GM13976 (cell line): ENCODE data around the gene SLCO4C1.

ENCODE experiments used
- DNase-seq: peaks from one replicate; pipeline ENCODE4 v3.0.0; 2012; ENCODE audit warnings: low spot score
- CTCF ChIP-seq: IDR thresholded peaks from 2 replicates; pipeline ENCODE4 v1.5.1; 2012; ENCODE audit warnings: borderline replicate concordance, mild to moderate bottlenecking; ENCODE audit not compliant: insufficient read depth; ENCODE audit errors: extremely low read depth, missing control alignments, control extremely low read depth
- in situ Hi-C: fragments of 300-500 bp; cut with MboI; formaldehyde crosslinking; loops from one replicate; pipeline ENCODE4 v1.12.0; 2022; ENCODE audit warnings: low sequenced_read_pairs, mixed read lengths, inconsistent platforms; ENCODE audit not compliant: unreplicated experiment

SLCO4C1 gene

GRCh38 chr5:102309586-102309985 is 13.5 kb upstream of the SLCO4C1 start:
- DNase-seq: no peak
- in situ Hi-C loops: no loop called here
- no peak for TF ChIP-seq CTCF

GRCh38 chr5:102307232-102307631 is 11.1 kb upstream of the SLCO4C1 start:
- no peak for TF ChIP-seq CTCF
- in situ Hi-C loops: no loop called here
- no peak for DNase-seq

DNA sequence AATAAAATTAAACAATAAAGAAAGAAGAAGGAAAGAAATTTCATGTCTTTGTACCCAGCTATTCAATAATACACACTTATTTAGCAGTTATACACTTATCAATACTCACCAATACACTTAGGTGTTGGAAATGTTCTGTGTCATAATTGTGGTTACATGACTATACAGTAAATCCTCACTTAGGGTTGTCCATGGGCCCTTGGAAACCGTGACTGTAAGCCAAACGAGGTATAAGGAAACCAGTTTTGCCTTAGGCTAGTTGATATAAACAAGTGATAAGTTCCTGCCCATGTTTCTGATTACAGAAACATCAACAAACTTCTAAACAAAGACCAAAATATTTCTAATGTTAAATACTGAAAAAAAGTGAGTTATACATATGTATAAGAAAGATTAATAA is 10.0 kb upstream of the SLCO4C1 start:
- in situ Hi-C loops: no loop called here
- DNase-seq: no peak
- no peak for TF ChIP-seq CTCF

DNA sequence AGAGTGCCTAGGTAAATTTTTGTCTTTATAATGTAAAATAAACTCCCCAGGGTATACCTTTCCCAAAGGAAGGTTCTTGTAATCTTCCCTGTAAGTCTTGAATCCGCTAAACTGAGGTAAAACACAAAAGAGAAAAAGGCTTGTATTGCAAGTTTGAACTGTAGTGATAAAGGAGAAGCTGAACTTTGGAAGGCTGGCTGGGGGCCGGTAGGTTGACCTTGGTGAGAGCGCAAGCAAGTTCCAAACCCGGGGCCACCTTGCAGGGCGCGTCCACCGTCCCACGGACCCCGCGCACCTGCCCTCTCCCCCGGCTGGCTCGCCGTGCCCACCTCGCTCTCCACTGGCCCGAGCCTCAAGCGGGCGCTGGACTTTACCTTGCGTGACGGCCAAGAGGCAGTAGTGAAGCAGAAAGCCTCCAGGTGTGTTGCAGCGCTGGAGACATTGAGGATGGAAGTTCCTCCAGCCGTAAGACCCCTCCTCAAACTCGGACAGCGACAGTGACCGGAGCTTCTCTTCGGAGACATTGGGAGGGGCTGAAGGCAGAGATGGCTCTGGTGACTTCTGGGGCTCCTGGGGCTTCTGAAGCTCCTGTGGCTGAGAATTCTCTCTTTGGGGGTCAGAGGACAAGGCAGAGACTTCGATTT is 428 bp downstream of the SLCO4C1 start:
- TF ChIP-seq CTCF: no peak
- DNase-seq: no peak
- in situ Hi-C loops: no loop called here

DNA sequence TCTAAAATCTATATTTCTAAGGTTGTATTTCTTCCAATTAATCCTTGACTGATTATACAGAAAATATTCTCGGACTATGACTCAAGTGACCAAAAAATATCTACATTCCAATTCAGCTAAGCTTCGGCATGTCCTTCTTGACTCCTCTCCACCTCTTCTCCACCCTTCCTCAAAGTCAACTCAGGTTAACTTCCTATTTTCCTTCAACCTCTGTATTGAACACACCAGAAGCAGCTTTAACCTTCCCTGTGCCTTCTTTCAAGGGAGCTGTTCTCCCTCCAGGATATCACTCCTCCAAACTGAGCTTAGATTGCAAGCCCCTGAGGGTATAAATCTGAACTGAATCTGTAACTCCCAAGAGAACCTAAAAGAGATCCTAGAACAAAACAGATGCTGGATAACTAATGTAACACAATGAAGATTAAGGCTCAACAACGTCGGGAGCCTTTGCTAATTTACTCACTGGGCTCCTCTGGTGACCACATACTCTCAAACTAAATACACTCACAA is 1.1 kb downstream of the SLCO4C1 start:
- DNase-seq: peak; percentile 17
- no peak for TF ChIP-seq CTCF
- in situ Hi-C loops: no loop called here

- DNase-seq: no peak
- in situ Hi-C loops: no loop called here
- no peak for TF ChIP-seq CTCF
These were observed 6.1 kb downstream of the SLCO4C1 start for GRCh38 chr5:102290004-102290403.
